GM19455 (cell line): ENCODE measurements around the gene CLUH.
A peak's percentile ranks its signal among the peaks of the same experiment; 100 is the strongest.

Experiments
- ATAC-seq: cut with Tn5 transposase; IDR thresholded peaks from one replicate; pipeline ENCODE4 v1.9.1; 2021; ENCODE audit not compliant: unreplicated experiment

CLUH gene

GRCh38 chr17:2711608-2712299 is at the start of gene CLUH:
Gene CLUH, minus strand, starts transcription at chr17:2711764. Its CDS starts 103 bp downstream, at chr17:2711661.
- ATAC-seq: peak; percentile 67

- ATAC-seq: no peak
These were observed 47.3 kb upstream of the CLUH start for GRCh38 chr17:2758870-2759269.

GRCh38 chr17:2755891-2756724 is 44.5 kb upstream of the CLUH start:
- no peak for ATAC-seq

GRCh38 chr17:2751491-2751890 is 39.9 kb upstream of the CLUH start:
- no peak for ATAC-seq

- ATAC-seq: no peak
These were observed 39.2 kb upstream of the CLUH start for GRCh38 chr17:2750721-2751120.

GRCh38 chr17:2749784-2750181 is 38.2 kb upstream of the CLUH start:
- no peak for ATAC-seq

GRCh38 chr17:2749058-2749783 is 37.7 kb upstream of the CLUH start, which contains the start of gene CCDC92B:
Gene CCDC92B, minus strand, starts transcription at chr17:2749652. Its CDS starts 14,507 bp downstream, at chr17:2735145.
- no peak for ATAC-seq

GRCh38 chr17:2745317-2746037 is 33.9 kb upstream of the CLUH start:
- no peak for ATAC-seq

GRCh38 chr17:2737693-2738092 is 26.1 kb upstream of the CLUH start:
- ATAC-seq: no peak

GRCh38 chr17:2736956-2737355 is 25.4 kb upstream of the CLUH start:
- no peak for ATAC-seq

- ATAC-seq: no peak
These were observed 24.3 kb upstream of the CLUH start for GRCh38 chr17:2735896-2736295.

GRCh38 chr17:2734939-2735338 is 23.4 kb upstream of the CLUH start:
- ATAC-seq: no peak

GRCh38 chr17:2731807-2732206 is 20.2 kb upstream of the CLUH start:
- no peak for ATAC-seq

- ATAC-seq: no peak
These were observed 19.3 kb upstream of the CLUH start for GRCh38 chr17:2730764-2731353.

- ATAC-seq: no peak
These were observed 13.2 kb upstream of the CLUH start for GRCh38 chr17:2724784-2725164.

GRCh38 chr17:2723997-2724783 is 12.6 kb upstream of the CLUH start:
- ATAC-seq: no peak

- no peak for ATAC-seq
These were observed 12.0 kb upstream of the CLUH start for GRCh38 chr17:2723505-2723996.

GRCh38 chr17:2722611-2723010 is 11.0 kb upstream of the CLUH start:
- no peak for ATAC-seq

- ATAC-seq: no peak
These were observed 10.0 kb upstream of the CLUH start for GRCh38 chr17:2721603-2722002.

- no peak for ATAC-seq
These were observed 8.3 kb upstream of the CLUH start for GRCh38 chr17:2719861-2720260.
